NCI-H1092 treated with DMSO at 0.1 percent for 48 hours (cell line): ENCODE results near the gene NSUN6.
"Not testable (repeated sequence)": the region's sequence is repeated elsewhere in the genome, so short reads cannot be mapped to it uniquely, and the experiment has no call there.

Experiments
- DNase-seq: peaks from one replicate; lab custom pipeline; 2025; lab: John Stamatoyannopoulos, UW

The NSUN6 gene

DNA sequence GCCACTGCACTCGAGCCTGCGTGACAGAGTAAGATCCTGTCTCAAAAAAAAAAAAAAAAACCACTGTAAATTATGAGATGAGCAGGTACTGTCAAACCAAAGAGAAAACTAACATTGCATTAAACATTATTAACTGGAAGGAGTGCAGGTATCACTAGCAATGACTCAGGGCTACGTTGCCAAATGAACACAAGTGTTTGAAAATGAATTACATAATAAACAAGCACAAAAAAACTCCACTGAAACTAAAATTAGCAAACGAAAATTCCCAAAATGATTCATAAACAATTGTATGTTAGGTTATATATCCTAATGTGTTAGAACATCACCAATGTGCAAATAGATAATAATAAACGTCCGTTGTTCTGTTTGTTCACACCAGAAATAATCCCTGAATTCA, 42.8 kb downstream of the NSUN6 start:
- DNase-seq: no peak

DNA sequence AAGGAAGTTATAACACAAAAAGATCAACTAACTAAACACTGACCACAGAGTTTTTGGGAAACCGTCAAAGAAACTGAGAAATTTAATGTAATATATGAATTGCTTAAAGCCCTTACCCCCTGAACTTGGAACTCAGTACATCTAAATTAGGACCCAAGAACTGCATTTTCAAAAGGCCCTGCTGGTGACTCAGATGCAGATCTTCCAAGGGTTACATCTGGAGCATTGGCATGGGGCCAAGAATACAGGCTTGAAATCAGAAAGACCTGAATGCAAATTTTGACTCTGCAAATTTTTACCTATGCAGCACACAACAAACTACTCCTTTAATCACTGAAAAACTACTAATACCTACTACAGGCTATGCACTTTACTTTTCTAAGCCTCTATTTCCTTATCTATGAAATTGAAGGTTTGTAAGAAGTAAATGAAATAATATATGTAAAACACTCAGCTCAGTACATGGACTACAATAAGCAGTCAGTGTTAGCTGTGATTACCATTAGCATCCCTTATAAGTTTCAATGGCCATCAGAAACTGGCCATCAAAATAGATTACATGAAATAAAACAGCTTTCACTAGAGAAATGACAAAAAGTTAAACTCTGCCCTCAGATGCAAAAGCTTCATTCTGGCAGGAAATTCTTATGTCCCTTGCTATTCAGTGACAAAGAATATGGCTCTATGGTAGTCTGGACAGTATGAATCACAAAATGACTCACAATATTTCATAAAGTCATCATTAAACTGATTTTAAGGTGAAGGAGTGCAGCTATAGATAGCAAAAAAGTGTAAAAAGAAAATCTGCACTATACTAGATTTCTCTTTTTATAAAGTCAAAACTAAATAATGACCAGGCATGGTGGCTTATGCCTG, 43.6 kb downstream of the NSUN6 start:
- no peak for DNase-seq

DNA sequence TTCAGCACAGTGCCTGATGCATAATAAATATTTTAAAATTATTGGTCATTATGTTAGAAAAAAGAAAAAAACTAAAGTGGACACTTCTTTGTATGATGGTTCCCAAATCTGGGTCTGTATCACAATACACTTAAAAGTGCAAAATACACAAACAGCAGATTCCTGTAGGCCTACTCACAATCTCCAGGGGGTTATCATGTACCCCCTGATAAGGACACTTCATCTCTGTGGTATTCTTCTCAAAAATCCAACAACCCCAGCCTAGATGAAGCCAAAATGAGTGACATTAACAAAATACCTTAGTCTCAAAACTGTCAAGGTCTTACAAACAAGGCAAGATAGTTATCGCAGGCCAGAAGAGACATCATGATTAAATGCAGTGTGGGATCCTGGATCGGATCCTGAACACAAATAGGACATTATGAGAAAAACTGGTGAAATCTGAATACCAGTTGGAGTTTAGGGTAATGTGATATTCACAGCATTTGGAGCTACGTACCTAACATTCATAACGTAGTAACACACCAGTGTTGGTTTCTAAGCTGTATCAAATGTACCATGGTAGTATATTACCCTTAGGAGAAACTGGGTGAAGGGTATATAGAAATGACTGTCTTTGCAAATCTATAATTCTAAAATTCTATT, 45.2 kb downstream of the NSUN6 start:
- DNase-seq: no peak

DNA sequence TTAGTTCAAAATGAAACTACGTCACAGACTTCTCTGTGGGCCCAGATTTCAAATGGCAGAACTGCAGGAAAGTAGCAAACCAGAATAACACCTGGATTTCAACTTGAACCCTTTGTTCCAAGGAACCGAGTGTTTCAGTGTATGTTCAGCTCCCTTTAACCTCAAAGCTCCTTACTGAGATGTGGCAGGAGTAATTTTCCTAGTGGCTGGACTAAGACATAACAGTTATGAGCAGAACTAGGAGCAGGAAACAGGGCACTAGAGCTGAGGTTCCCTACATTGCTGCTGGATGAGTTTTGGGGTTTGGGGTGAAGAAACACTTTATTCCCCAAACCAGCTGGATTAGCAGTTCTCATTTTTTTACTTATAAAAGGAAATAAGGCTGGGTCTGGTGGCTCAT, 50.1 kb downstream of the NSUN6 start:
- no peak for DNase-seq

- no peak for DNase-seq
Measured at GRCh38 chr10:18599392-18599791, 52.0 kb downstream of the NSUN6 start.

DNA sequence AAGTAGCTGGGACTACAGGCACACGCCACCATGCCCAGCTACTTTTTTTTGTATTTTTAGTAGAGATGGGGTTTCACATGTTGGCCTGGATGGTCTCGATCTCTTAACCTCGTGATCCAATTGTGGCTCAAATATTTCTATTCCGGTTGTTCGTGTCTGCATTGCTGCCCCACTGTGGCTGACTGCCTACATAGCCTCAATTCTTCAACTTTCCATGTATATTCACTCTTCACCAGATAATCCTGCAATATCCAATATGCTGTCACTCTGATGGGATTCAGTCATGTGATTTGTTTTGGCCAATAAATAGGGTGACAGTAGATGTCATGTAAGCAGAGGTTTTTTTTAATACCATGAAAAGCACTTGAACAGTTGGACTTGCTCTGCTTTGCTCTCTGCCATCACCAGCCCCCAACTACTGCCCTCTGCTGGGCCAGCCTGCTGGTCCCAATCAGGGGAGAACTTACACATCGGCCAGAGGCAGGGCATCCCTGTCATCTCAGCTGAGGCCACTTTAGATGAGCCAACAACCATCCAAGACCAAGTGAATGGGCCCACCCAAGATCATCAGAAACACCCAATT, 56.7 kb downstream of the NSUN6 start:
- DNase-seq: no peak

GRCh38 chr10:18591141-18591540, 60.2 kb downstream of the NSUN6 start:
- DNase-seq: not testable (repeated sequence)

DNA sequence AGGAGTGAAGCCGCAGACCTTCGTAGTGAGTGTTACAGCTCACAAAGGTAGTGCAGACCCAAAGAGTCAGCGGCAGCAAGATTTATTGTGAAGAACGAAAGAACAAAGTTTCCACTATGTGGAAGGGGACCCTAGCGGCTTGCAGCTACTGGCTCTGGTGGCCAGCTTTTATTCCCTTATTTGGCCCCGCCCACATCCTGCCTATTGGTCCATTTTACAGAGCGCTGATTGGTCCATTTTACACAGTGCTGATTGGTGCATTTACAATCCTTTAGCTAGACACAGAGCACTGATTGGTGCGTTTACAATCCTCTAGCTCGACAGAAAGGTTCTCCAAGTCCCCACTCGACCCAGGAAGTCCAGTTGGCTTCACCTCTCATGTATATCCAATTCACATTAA, 64.8 kb downstream of the NSUN6 start:
- not testable (repeated sequence) for DNase-seq

DNA sequence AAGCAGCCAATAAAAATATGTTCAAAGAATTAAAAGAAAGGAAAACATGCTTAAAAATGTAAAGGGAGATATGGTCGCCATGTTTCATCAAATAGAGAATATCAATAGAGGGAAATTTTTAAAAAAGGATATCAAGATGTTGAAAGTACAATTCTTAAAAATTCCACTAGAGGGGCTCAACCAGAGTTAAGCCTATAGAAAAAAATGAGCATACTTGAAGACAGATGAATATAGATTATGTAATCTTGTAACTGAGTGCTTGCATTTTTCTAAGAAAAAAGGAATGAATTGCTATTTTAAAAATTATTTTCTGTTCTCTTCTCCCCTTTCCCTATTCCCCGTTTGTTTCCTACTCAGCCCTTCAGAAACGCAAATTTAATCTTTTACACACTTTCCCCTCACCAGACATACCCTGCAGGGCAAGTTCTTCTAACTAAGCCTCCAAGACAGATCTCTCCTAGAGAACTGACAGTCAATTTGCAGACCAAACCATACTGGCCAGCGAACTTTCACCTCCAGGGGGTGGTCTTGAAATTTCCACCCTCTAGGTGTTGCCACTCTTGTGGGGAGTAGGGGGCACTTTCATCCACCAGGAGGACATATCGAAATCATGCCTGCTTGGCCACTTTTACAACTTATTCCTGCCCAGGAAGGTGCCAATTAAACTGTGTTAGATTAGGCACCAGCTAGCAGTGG, 67.7 kb downstream of the NSUN6 start:
- no peak for DNase-seq

- no peak for DNase-seq
Measured at GRCh38 chr10:18582803-18583202, 68.6 kb downstream of the NSUN6 start.

GRCh38 chr10:18577823-18578685, 73.3 kb downstream of the NSUN6 start:
- no peak for DNase-seq

DNA sequence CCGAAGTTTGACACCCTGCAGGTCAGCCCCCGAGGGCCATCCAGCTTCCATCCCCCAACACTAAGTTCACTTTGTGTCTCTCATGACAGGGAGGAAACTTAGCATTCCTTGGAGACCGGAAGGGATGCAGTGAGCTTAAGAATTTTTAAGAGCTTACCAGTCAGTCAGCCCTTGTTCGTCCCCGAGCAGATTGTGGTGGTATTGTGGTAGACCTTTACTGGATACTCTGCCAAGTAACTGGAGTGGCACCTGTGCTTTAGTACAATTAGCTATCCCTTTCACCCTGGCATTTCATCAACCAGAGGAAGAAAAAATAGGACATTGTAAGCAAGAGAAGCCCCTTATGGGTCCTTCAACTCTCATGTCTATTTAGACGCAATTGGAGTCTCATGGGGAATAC, 74.8 kb downstream of the NSUN6 start:
- DNase-seq: no peak

GRCh38 chr10:18572959-18573561, 78.3 kb downstream of the NSUN6 start:
- DNase-seq: no peak

DNA sequence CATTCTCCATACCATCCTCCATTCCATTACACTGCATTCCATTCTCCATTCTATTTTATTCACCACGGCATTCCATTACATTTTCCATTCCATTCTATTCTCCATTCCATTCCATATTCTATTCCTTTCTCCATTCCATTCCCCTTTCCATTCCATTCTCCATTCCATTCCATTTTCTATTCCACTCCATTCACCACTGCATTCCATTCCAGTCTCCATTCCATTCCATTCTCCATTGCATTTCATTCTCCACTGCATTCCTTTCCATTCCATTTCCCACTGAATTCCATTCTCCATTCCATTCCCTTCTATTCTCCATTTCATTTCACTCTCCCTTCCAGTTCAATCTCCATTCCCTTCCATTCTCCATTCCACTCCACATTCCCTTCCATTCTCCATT, 79.6 kb downstream of the NSUN6 start:
- no peak for DNase-seq

DNA sequence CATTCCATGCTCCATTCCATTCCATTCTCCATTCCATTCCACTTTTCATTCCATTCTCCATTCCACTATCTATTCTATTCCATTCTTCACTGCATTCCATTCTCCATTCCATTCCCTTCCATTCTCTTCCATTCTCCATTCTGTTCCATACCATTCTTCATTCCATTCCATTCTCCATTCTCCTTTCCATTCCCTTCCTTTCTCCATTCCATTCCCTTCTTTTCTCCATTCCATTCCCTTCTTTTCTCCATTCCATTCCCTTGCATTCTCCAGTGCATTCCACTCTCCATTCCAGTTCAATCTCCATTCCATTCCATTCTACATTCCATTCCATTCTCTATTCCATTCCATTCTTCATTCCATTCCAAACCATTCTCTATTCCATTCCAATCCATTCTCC, 80.3 kb downstream of the NSUN6 start:
- no peak for DNase-seq

DNA sequence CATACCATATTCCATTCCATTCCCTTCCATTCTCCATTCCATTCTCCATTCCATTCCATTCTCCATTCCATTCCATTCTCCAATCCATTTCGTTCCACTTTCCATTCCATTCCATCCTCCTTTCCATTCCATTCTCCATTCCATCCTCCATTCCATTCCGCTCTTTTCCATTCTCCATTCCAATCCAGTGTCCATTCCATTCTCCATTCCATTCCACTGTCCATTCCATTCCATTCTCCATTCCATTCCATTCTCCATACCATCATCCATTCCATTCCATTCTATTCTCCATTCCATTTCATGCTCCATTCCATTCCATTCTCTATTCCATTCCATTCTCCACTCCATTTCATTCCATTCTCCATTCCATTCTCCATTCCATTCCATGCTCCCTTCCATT, 81.0 kb downstream of the NSUN6 start:
- DNase-seq: not testable (repeated sequence)

DNA sequence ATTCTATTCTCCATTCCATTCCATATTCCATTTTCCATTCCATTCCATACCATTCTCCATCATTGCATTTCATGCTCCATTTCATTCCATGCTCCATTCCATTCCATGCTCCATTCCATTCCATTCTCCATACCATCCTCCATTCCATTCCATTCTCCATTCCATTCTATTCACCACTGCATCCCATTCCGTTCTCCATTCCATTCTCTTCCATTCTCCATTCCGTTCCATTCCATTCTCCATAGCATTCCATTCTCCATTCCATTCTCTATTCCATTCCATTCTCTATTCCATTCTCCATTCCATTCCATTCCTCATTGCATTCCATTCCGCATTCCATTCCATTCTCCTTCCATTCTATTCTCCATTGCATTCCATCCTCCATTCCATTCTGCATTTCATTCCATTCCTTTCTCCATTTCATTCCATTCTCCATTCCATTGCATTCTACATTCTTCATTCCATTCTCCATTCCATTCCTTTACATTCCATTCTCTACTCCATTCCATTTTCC, 84.0 kb downstream of the NSUN6 start:
- DNase-seq: no peak

DNA sequence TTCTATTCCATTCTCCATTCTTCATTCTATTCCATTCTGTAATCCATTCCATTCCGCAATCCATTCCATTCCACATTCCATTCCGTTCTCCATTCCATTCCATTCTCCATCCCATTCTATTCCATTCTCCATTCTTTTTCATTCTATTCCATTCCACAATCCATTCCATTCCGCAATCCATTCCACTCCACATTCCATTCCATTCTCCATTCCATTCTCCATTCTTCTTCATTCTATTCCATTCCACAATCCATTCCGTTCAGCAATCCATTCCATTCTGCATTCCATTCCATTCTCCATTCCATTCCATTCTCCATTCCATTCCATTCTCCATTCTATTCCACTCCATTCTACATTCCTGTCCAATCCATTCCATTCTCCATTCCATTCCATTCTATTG, 85.2 kb downstream of the NSUN6 start:
- no peak for DNase-seq

- DNase-seq: no peak
Measured at GRCh38 chr10:18565006-18565405, 86.4 kb downstream of the NSUN6 start.

DNA sequence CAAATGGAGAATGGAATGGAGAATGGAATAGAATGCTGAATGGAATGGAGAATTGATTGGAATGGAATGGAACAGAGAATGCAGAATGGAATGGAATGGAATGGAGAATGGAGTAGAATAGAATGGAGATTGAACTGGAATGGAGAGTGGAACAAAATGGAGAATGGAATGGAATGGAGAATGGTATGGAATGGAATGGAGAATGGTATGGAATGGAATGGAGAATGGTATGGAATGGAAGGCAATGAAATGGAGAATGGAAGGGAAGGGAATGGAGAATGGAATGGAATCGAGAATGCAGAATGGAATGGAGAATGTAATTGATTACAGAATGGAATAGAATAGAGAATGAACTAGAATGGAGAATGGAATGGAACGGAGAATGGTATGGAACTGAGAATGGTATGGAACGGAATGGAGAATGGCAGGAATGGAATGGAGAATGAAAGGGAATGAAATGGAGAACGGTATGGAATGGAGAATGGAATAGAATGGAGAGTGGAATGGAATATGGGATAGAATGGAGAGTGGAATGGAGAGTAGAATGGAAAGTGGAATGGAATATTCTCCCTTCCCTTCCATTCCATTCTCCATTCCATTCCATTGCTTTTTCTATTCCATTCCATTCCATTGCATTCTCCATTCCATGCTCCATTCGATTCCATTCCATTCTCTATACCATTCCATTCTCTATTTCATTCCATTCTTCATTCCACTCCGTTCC, 88.2 kb downstream of the NSUN6 start:
- no peak for DNase-seq
